22Rv1 (cell line): Measurements from ENCODE around the gene EPHA3.

Experiments used
- H3K27ac ChIP-seq: fragments of 450-650 bp; 2 replicates; pipeline ENCODE4 v1.5.1; 2017
- CTCF ChIP-seq: fragments of 450-650 bp; IDR thresholded peaks from 2 replicates; pipeline ENCODE4 v1.5.1; 2017; ENCODE audit warnings: mild to moderate bottlenecking
- ZFX ChIP-seq: fragments of 450-650 bp; IDR thresholded peaks from 2 replicates; pipeline ENCODE4 v1.6.1; 2017; ENCODE audit warnings: antibody characterized with exemption, borderline replicate concordance

EPHA3 gene

GRCh38 chr3:89113344-89113743 is 5.9 kb downstream of the EPHA3 start:
- H3K27ac ChIP-seq: peak overlapping the region; percentile 81
- TF ChIP-seq ZFX: no peak
- TF ChIP-seq CTCF: no peak

DNA sequence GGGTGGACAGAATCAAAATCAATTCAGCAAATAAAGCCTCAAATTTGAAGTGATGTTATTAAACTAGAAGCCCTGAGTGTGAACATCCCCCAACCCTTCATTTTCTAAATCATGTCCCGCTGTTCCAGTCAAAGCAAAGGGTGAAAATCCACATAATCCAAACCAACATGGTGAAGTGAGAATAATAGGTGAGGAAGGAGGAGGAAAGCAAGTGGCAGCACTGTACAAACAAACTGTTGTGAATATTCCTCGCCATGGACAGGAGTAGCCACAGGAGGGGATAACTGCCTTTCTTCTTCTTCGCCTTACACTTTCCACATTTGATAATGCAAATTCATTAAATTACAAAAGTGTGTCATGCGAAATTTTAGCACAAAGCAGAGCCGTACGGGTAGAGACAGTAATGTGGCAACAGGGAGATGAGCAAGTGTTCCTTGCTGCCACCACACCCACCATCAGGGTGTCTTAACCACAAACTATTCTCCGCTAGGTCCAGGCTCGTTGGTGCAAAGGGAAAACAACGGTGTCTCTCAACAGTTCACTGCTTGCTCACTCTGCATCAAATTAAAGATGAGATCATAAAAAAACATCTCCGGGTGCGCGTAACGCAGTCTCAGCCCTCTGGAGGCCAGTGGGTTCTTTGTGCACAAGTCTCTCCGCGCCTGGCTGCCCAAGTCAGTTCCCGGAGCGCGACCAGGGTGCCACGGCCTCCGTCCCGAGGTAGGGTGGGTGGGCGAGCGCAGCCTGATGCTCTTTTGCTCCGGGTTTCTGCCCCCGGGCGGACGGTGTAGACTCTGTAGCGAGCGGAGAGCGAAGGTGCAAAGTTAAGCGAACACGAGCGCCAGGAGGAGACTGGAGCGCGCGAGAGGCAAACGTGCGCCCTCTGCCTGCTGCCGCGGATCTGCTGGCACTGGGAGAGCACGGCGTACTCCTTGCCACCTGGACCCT is 6.7 kb downstream of the EPHA3 start:
- H3K27ac ChIP-seq: peak overlapping the region; percentile 81

DNA sequence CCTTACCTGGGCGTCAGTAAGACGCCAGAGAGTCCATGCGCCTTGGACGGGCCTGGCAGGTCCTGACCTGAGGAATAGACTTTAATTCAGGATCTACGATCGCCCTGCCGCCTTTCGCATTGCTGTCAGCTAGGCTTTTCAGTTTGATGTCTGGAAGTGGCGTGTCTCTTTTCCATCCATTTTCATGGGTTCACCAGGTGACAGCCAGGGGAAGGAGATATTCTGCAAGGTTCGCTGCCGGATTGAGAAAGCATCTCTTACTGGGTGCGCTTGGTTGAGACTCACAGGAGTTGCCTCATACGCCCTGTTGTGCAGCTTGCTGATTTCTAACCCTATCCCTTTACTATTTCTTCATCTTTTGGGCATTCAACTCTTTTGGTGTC is 7.4 kb downstream of the EPHA3 start:
- peak overlapping the region; percentile 81 for H3K27ac ChIP-seq

More for the DNA sequence above, 6.7 kb downstream of the EPHA3 start:
- TF ChIP-seq ZFX: no peak
- TF ChIP-seq CTCF: peak; percentile 89

DNA sequence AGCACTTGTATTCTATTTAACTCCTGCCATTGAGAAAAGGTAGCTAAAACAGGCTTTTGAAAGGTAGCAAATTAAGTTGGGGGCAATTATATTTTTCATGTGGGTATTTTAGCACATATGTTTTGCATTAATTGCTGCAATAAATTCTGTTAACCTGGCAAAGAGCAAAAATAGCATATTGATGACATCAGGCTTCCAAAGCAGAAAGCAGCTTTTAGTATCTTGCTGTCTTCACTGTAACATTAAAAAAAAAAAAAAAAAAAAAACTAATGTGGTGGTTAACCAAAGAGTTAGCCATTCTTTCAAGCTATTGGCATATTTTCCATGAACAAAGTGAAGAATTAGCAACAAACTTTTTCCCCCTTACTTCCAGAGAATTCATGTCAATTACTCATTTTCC is 9.1 kb downstream of the EPHA3 start:
- no peak for TF ChIP-seq ZFX
- no peak for TF ChIP-seq CTCF
- no peak overlapping the region for H3K27ac ChIP-seq

More for the DNA sequence above, 7.4 kb downstream of the EPHA3 start:
- TF ChIP-seq CTCF: peak; percentile 65
- no peak for TF ChIP-seq ZFX

- TF ChIP-seq CTCF (no peak), ZFX (no peak)
- H3K27ac ChIP-seq: no peak overlapping the region
These were observed 30.6 kb downstream of the EPHA3 start for GRCh38 chr3:89138048-89138447.

- TF ChIP-seq ZFX: no peak
- no peak for TF ChIP-seq CTCF
- no peak overlapping the region for H3K27ac ChIP-seq
These were observed 32.4 kb downstream of the EPHA3 start for GRCh38 chr3:89139870-89140269.

GRCh38 chr3:89144080-89144479 is 36.7 kb downstream of the EPHA3 start:
- TF ChIP-seq ZFX (no peak), CTCF (no peak)
- no peak overlapping the region for H3K27ac ChIP-seq
